ENCODE measurements around the gene MTHFS.
"Not testable (repeated sequence)": the region's sequence is repeated elsewhere in the genome, so short reads cannot be mapped to it uniquely, and the experiment has no call there.

MTHFS gene

GRCh38 chr15:79915776-79916501 lies 19.1 kb upstream of the MTHFS start:
- not testable (repeated sequence) for DNase-seq

GRCh38 chr15:79914728-79915127 lies 17.9 kb upstream of the MTHFS start:
- no peak for DNase-seq

- not testable (repeated sequence) for DNase-seq
Measured at GRCh38 chr15:79909556-79910335, 12.9 kb upstream of the MTHFS start.

- no peak for DNase-seq
Measured at GRCh38 chr15:79904271-79904670, 7.5 kb upstream of the MTHFS start.

- no peak for DNase-seq
Measured at GRCh38 chr15:79903626-79904025, 6.8 kb upstream of the MTHFS start.

DNA sequence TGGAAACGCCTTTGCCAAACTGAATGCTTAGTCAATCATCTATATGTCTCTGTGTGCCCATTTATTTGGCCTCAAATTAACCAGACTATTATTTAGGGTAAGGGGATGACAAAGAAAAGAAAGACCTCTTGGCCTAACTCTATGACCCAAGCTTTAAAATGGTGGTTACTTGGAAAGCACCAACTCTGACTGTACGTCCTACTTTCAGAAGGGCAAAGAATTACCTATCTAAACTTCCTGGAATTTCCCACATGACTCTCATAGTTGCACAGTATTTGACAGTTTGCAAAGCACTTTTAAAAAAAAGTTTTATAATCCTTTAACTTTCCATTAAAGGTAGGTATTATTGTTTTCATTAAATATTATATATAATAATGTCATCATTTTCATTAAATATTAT lies 6.3 kb upstream of the MTHFS start:
- no peak for DNase-seq

- DNase-seq: no peak
Measured at GRCh38 chr15:79901958-79902357, 5.1 kb upstream of the MTHFS start.

DNA sequence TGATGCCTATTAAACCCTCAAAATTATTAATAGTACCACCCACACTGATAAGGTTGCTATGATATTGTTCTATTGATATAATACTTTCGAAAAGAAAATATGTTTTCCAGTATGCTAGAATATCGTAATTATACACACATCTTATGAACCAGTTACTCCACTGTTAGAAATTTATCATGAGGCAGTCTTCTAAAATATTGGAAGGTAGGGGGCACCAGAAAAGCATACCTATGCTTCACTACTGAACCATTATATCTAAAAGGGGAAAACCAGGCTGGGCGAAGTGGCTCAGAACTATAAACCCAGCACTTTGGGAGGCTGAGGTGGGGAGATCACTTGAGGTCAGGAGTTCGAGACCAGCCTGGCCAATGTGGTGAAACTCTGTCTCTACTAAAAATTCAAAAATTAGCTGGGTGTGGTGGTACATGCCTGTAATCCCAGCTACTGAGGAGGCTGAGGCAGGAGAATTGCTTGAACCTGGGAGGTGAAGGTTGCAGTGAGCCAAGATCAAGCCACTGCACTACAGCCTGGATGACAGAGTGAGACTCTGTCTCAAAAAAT lies 4.1 kb upstream of the MTHFS start:
- DNase-seq: not testable (repeated sequence)

GRCh38 chr15:79900087-79900486 lies 3.3 kb upstream of the MTHFS start:
- DNase-seq: no peak

DNA sequence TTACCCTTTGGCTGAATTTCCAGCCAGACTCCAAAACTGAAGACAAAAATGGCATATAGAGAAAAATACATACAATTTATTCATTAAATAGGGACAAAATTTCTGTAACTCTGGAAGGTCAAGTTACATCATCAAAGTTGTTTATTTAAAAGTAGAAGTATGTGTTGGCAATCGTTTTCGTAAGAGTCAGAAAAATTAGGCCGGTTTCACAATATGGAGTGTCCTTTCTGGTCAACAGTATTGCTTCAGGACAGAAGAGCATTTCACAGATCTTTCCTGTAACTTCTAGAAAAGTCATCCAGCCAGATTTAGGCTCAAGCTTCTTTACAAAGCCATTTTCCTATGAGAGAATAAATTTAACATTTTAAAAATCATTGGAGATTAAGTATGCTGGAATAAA lies 2.0 kb upstream of the MTHFS start:
- not testable (repeated sequence) for DNase-seq

DNA sequence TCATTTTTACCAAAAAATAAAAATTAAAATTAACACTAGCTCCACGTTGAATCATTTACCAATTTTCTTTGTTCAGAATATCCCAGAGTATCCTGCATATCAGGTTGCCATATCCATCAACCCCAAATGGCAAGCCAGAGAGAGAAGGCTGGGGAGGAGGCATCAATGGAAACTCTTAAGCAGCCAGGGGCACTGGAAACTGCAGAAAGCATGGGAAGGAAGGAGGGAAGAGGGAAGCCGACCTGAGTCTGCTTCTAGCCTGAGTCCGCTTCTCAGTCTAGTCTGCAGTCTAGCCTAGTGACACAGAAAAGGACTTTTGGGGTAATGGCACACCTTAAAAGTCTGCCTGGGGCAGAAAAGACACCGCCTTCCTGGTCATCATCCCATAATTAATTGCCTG lies 1.6 kb upstream of the MTHFS start:
- DNase-seq: no peak

DNA sequence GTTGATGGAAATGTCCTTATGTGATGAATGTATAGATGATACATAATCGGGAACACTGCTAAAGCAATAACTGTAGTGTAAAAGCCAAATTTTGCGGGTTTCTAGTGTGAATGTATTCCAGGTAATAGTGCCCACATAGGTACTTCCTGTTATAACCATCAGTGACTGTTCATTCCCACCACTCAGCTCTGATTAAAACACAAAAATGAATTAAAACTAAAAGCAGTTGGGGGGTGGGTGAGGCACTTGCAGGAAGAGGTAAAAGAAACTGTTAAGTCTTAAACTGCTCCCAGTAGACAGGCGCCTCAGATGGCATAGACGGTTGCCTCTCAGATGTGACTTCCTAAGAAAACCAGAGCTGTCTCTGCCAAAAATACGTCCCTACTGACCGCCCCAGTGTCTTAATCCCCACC lies 893 bp upstream of the MTHFS start:
- no peak for DNase-seq

DNA sequence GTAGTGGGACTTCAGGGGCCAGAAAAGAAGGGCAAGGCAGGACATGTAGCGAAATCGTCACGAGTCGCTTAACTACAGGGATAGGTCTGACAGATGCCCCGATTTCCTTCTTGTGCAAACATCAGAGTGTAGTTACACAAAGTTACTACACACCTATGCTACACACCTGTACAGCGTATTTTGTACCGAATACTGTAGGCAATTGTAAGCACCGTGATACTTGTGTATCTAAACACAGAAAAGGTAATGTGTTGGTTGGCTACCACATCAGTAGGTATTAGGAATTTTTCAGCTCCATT lies 515 bp upstream of the MTHFS start:
- DNase-seq: no peak

DNA sequence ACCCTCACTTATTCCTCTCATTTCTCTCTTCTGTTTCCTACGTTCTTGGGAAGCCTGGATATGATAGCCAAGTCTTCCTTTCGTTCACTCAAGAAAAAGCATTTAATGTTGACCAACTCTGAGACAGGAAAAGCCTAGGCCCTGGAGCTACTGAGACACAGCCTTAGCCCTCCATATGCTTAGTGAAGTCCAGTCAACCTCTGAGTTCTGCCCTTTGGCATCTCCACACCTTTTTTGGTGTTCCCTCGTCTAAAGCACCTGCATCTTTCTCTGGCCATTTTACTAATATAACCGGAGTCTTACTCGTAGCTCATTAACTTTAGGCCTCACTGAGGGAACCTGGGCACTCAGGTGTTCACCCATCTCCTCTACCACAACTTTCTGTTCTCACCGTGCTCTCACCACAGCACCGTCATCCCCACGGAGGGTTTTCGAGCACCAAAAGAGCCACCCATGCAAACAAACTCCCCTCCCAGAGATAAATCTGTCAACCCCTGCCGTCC lies 632 bp downstream of the MTHFS start:
- no peak for DNase-seq

GRCh38 chr15:79887054-79887930 lies 9.5 kb downstream of the MTHFS start:
- DNase-seq: no peak

- DNase-seq: no peak
Measured at GRCh38 chr15:79886124-79886523, 10.7 kb downstream of the MTHFS start.

GRCh38 chr15:79884204-79884596 lies 12.6 kb downstream of the MTHFS start:
- DNase-seq: no peak

GRCh38 chr15:79883579-79884203 lies 13.1 kb downstream of the MTHFS start:
- DNase-seq: no peak

DNA sequence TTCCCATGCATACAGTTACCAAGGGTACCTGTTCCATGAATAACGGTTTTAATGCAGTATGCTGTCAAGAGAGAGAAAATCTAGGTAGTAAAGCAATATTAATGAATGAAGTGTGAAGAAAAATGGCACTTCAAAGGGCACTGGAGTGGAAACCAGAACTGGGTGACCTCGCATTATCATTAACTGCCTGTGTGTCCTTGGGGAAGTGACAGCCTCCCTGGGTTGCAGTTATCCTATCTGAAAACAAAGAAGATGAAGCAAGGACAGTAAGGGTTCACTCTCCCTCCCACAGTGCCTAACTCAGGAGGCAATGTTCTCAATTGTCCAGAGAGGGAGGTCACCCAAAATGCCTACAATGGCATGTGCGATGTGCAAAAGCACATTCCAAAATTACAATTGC lies 15.1 kb downstream of the MTHFS start:
- DNase-seq: no peak

- no peak for DNase-seq
Measured at GRCh38 chr15:79881254-79881653, 15.6 kb downstream of the MTHFS start.

- no peak for DNase-seq
Measured at GRCh38 chr15:79878078-79878705, 18.6 kb downstream of the MTHFS start.

- DNase-seq: no peak
Measured at GRCh38 chr15:79875213-79875612, 21.6 kb downstream of the MTHFS start.

All from NCI-H2029 (cell line).